OCI-LY7 (cell line): ENCODE data around the gene RAET1L. TPM values are rescaled to one million over a fixed set of nuclear protein-coding genes. Genes with fewer than 3 reads are reported as not detected.

Source experiments
- BruUV-seq: library from RNA; stranded (reverse); fragments of 400-500 nt; replicated peaks from 2 replicates; lab custom pipeline; 2021; lab: Mats Ljungman, UMichigan
- CTCF ChIA-PET: fragments of 300-600 bp; sonication (Branson Sonifier 250); formaldehyde crosslinking; loops from one replicate; lab custom pipeline; 2022; ENCODE audit warnings: antibody characterized with exemption; ENCODE audit not compliant: unreplicated experiment; lab: Charles Lee
- POLR2A ChIA-PET: fragments of 300-600 bp; sonication (Branson Sonifier 250); formaldehyde crosslinking; loops from one replicate; lab custom pipeline; 2022; ENCODE audit warnings: antibody characterized with exemption; lab: Charles Lee
- DNase-seq: peaks from one replicate; pipeline ENCODE4 v3.0.0-alpha.2; 2015; ENCODE audit warnings: low spot score
- H2AFZ ChIP-seq: fragments of 200-600 bp; sonication (generic), shearing (Covaris generic); 2 replicates; pipeline ENCODE4 v1.6.1; 2014; ENCODE audit warnings: mild to moderate bottlenecking, antibody characterized with exemption, low read length, moderate library complexity
- H3K27ac ChIP-seq: fragments of 200-600 bp; sonication (generic); 2 replicates; pipeline ENCODE4 v1.5.1; 2014; ENCODE audit warnings: mixed run types, low read depth, mild to moderate bottlenecking, moderate library complexity, low read length, inconsistent platforms; ENCODE audit not compliant: poor library complexity, severe bottlenecking
- H3K36me3 ChIP-seq: fragments of 200-600 bp; sonication (generic); 2 replicates; pipeline ENCODE4 v1.6.1; 2014; ENCODE audit warnings: mild to moderate bottlenecking, antibody characterized with exemption, low read length, moderate library complexity, mixed read lengths; ENCODE audit not compliant: insufficient read depth
- H3K4me1 ChIP-seq: fragments of 200-600 bp; sonication (generic); 2 replicates; pipeline ENCODE4 v1.5.1; 2014; ENCODE audit warnings: mild to moderate bottlenecking, low read length; ENCODE audit not compliant: insufficient read depth, poor library complexity, severe bottlenecking
- H3K4me2 ChIP-seq: fragments of 200-600 bp; sonication (generic); 2 replicates; pipeline ENCODE4 v1.6.1; 2014; ENCODE audit warnings: mild to moderate bottlenecking, low read length
- H3K4me3 ChIP-seq: fragments of 200-600 bp; sonication (generic); 2 replicates; pipeline ENCODE4 v1.5.1; 2014; ENCODE audit warnings: mild to moderate bottlenecking, low read depth, low read length; ENCODE audit not compliant: poor library complexity, severe bottlenecking
- H3K79me2 ChIP-seq: fragments of 200-600 bp; sonication (generic); 2 replicates; pipeline ENCODE4 v1.6.1; 2016; ENCODE audit warnings: low read depth, mild to moderate bottlenecking, low read length, moderate library complexity, mixed read lengths; ENCODE audit not compliant: insufficient read depth
- H3K9me2 ChIP-seq: fragments of 200-600 bp; sonication (generic); 2 replicates; pipeline ENCODE4 v1.6.1; 2016; ENCODE audit warnings: mild to moderate bottlenecking, low read length, mixed read lengths; ENCODE audit not compliant: insufficient read depth
- H3K9me3 ChIP-seq: fragments of 200-600 bp; sonication (generic); 2 replicates; pipeline ENCODE4 v1.6.1; 2014; ENCODE audit warnings: mild to moderate bottlenecking, mixed run types, low read length, mixed read lengths
- H4K20me1 ChIP-seq: fragments of 200-600 bp; sonication (generic); 2 replicates; pipeline ENCODE4 v1.6.1; 2014; ENCODE audit warnings: mild to moderate bottlenecking, antibody characterized with exemption, low read length, moderate library complexity, mixed read lengths; ENCODE audit not compliant: insufficient read depth
- CTCF ChIP-seq: fragments of 200-600 bp; sonication (generic); conservative IDR thresholded peaks from 2 replicates; pipeline ENCODE4 v1.5.1; 2014; ENCODE audit warnings: mild to moderate bottlenecking, antibody characterized with exemption, low read length, moderate library complexity, mixed read lengths
- EZH2phosphoT487 ChIP-seq: fragments of 200-600 bp; sonication (generic); IDR thresholded peaks from 2 replicates; pipeline ENCODE4 v1.6.1; 2018; ENCODE audit warnings: low read depth, borderline replicate concordance, mild to moderate bottlenecking, mixed run types, antibody characterized with exemption, low read length, moderate library complexity, mixed read lengths
- intact Hi-C: fragments of 100-400 bp; cut with micrococcal nuclease; formaldehyde crosslinking; loops from one replicate; pipeline ENCODE4 v1.10.0; 2022; ENCODE audit not compliant: unreplicated experiment
- total RNA-seq, 2 experiments: library from RNA; depleted of rRNA in 1 of 2; stranded (reverse); fragments of >200 nt in 1 of 2; shearing (Covaris generic) in 1 of 2; gene quantifications; 2 replicates each; pipeline ENCODE4 v1.2.3, GENCODE V29; 2014 to 2022

RAET1L gene
- total RNA-seq, 2 experiments from 2014 or later = not detected

- Histone ChIP-seq H3K79me2 (no peaks in the 10 kb centered on the region), H3K9me2 (no peaks in the 10 kb centered on the region), H2AFZ (no peak overlapping the region), H3K9me3 (no peaks in the 10 kb centered on the region), H4K20me1 (no peaks in the 10 kb centered on the region), H3K4me2 (no peak overlapping the region), H3K36me3 (no peaks in the 10 kb centered on the region), H3K27ac (no peak overlapping the region), H3K4me3 (no peak overlapping the region), H3K4me1 (peaks cover 1% of the 10 kb centered on the region)
- TF ChIP-seq EZH2phosphoT487 = no peak
- TF ChIP-seq CTCF = no peak
- DNase-seq = no peak
- POLR2A ChIA-PET = interaction anchor here (0.7 to 1.3 kb wide), 2 partner anchors 23 to 858 kb away, joined by 3 to 4 read pairs; no protein-coding TSS in a partner anchor
- CTCF ChIA-PET = interaction anchor here (0.6 to 1.5 kb wide), 4 partner anchors 11 to 311 kb away, joined by 3 to 4 read pairs (median 3); no protein-coding TSS in a partner anchor
- intact Hi-C loops = no loop called here
- no TSS peak for BruUV-seq
These were observed 28.1 kb upstream of the RAET1L start for GRCh38 chr6:150053450-150053849.

- peaks cover 12% of the 10 kb centered on the region for H3K4me1 ChIP-seq
- H4K20me1 ChIP-seq = no peaks in the 10 kb centered on the region
- BruUV-seq = no TSS peak
- H3K79me2 ChIP-seq = no peaks in the 10 kb centered on the region
- TF ChIP-seq EZH2phosphoT487 = no peak
- no peak for TF ChIP-seq CTCF
- no peak overlapping the region for H3K4me2 ChIP-seq
- DNase-seq = no peak
- H2AFZ ChIP-seq = no peak overlapping the region
- no peaks in the 10 kb centered on the region for H3K9me2 ChIP-seq
- no peaks in the 10 kb centered on the region for H3K9me3 ChIP-seq
- intact Hi-C loops = no loop called here
- ChIA-PET POLR2A (interaction anchor here (0.6 to 1.1 kb wide), 2 partner anchors 212 to 294 kb away, joined by 3 to 4 read pairs; no protein-coding TSS in a partner anchor), CTCF (no interaction called here)
- H3K27ac ChIP-seq = no peak overlapping the region
- no peaks in the 10 kb centered on the region for H3K36me3 ChIP-seq
- H3K4me3 ChIP-seq = no peak overlapping the region
These were observed 25.5 kb upstream of the RAET1L start for GRCh38 chr6:150050846-150051245.

- TF ChIP-seq EZH2phosphoT487 (no peak), CTCF (no peak)
- CTCF ChIA-PET = no interaction called here
- POLR2A ChIA-PET = no interaction called here
- no peaks in the 10 kb centered on the region for H3K36me3 ChIP-seq
- no peaks in the 10 kb centered on the region for H3K79me2 ChIP-seq
- no peak overlapping the region for H2AFZ ChIP-seq
- H3K9me3 ChIP-seq = no peaks in the 10 kb centered on the region
- DNase-seq = peak; percentile 66
- no peak overlapping the region for H3K27ac ChIP-seq
- H4K20me1 ChIP-seq = no peaks in the 10 kb centered on the region
- peak overlapping the region; percentile 22 for H3K4me2 ChIP-seq
- no peak overlapping the region for H3K4me3 ChIP-seq
- no TSS peak for BruUV-seq
- intact Hi-C loops = no loop called here
- peaks cover 12% of the 10 kb centered on the region for H3K4me1 ChIP-seq
- no peaks in the 10 kb centered on the region for H3K9me2 ChIP-seq
These were observed 22.8 kb upstream of the RAET1L start for GRCh38 chr6:150048099-150048498.
